ENCODE results near the gene SMIM5. TPM values are rescaled to one million over a fixed set of nuclear protein-coding genes. Genes with fewer than 3 reads are reported as not detected.

The SMIM5 gene
- polyA plus RNA-seq, 1 donor from 2014 or later: 0.59 TPM

GRCh38 chr17:75668489-75668888 lies 35.3 kb downstream of the SMIM5 start:
- H3K9me2 ChIP-seq (ENCODE audit: insufficient read depth, low read length): no peaks in the 10 kb centered on the region
- peaks cover 49% of the 10 kb centered on the region for H3K79me2 ChIP-seq (replicated peaks; ENCODE audit: insufficient read depth, low read length)
- no peaks in the 10 kb centered on the region for H3K36me3 ChIP-seq (ENCODE audit: insufficient read depth, low read length)
- no peaks in the 10 kb centered on the region for H4K20me1 ChIP-seq (ENCODE audit: insufficient read depth)
- peak overlapping the region; percentile 76 for H3K4me2 ChIP-seq (ENCODE audit: low read length)
- no peak overlapping the region for H3K27ac ChIP-seq (ENCODE audit: low read length)
- H3F3A ChIP-seq (ENCODE audit: insufficient read depth, low read length, poor library complexity, severe bottlenecking): no peaks in the 10 kb centered on the region
- TF ChIP-seq EZH2 (IDR thresholded peaks at IDR 0.05; ENCODE audit: borderline replicate concordance, insufficient read depth, low read length, poor library complexity, severe bottlenecking) (no peak), CTCF (IDR thresholded peaks at IDR 0.05; ENCODE audit: poor library complexity, severe bottlenecking) (no peak), POLR2AphosphoS5 (IDR thresholded peaks at IDR 0.05) (no peak), REST (IDR thresholded peaks at IDR 0.05; ENCODE audit: borderline replicate concordance) (no peak), EP300 (conservative IDR thresholded peaks at IDR 0.05; ENCODE audit: poor library complexity, severe bottlenecking) (no peak), TAF1 (IDR thresholded peaks at IDR 0.05; ENCODE audit: low read depth) (no peak), MXI1 (conservative IDR thresholded peaks at IDR 0.05; ENCODE audit: poor library complexity, severe bottlenecking) (no peak), SMC3 (conservative IDR thresholded peaks at IDR 0.05; ENCODE audit: poor library complexity) (no peak), RAD21 (conservative IDR thresholded peaks at IDR 0.05) (no peak)
- H3K9ac ChIP-seq (ENCODE audit: low read length): peak overlapping the region; percentile 93
- peak overlapping the region; percentile 89 for H3K4me3 ChIP-seq (ENCODE audit: low read length)
- H3K27me3 ChIP-seq (ENCODE audit: insufficient read depth, low read depth, low read length): no peaks in the 10 kb centered on the region
- no peak overlapping the region for H2AFZ ChIP-seq (ENCODE audit: low read depth, low read length)
- no peaks in the 10 kb centered on the region for H3K9me3 ChIP-seq (ENCODE audit: low read length)

GRCh38 chr17:75670868-75671267 lies 37.6 kb downstream of the SMIM5 start:
- no peak for TF ChIP-seq POLR2AphosphoS5 (IDR thresholded peaks at IDR 0.05)
- TF ChIP-seq MXI1 (conservative IDR thresholded peaks at IDR 0.05; ENCODE audit: poor library complexity, severe bottlenecking): no peak
- TF ChIP-seq REST (IDR thresholded peaks at IDR 0.05; ENCODE audit: borderline replicate concordance): no peak
- TF ChIP-seq EP300 (conservative IDR thresholded peaks at IDR 0.05; ENCODE audit: poor library complexity, severe bottlenecking): no peak
- no peak for TF ChIP-seq RAD21 (conservative IDR thresholded peaks at IDR 0.05)
- H4K20me1 ChIP-seq (ENCODE audit: insufficient read depth): no peaks in the 10 kb centered on the region
- H3K36me3 ChIP-seq (ENCODE audit: insufficient read depth, low read length): no peaks in the 10 kb centered on the region
- no peak overlapping the region for H2AFZ ChIP-seq (ENCODE audit: low read depth, low read length)
- no peak overlapping the region for H3K4me2 ChIP-seq (ENCODE audit: low read length)
- no peaks in the 10 kb centered on the region for H3K27me3 ChIP-seq (ENCODE audit: insufficient read depth, low read depth, low read length)
- no peak overlapping the region for H3K4me3 ChIP-seq (ENCODE audit: low read length)
- no peak overlapping the region for H3K27ac ChIP-seq (ENCODE audit: low read length)
- H3K9me2 ChIP-seq (ENCODE audit: insufficient read depth, low read length): no peaks in the 10 kb centered on the region
- peaks cover 46% of the 10 kb centered on the region for H3K79me2 ChIP-seq (replicated peaks; ENCODE audit: insufficient read depth, low read length)
- no peak overlapping the region for H3K9ac ChIP-seq (ENCODE audit: low read length)
- H3F3A ChIP-seq (ENCODE audit: insufficient read depth, low read length, poor library complexity, severe bottlenecking): no peaks in the 10 kb centered on the region
- no peaks in the 10 kb centered on the region for H3K9me3 ChIP-seq (ENCODE audit: low read length)
